Lung (tissue), 12 donors: ENCODE measurements around the gene PLPP3. TPM values are rescaled to one million over a fixed set of nuclear protein-coding genes. Genes with fewer than 3 reads are reported as not detected.
A peak's percentile ranks its signal among the peaks of the same experiment; 100 is the strongest.

Source experiments
- ATAC-seq: fragments of 200-7000 bp; cut with Tn5 transposase; one replicate; pipeline ENCODE4 v1.9.1; 2020; ENCODE audit warnings: moderate number of reproducible peaks; ENCODE audit not compliant: insufficient read depth, low FRiP score
- DNase-seq, 3 donors: peaks; one replicate each; pipeline ENCODE4 v3.0.0-alpha.2; 2013 to 2017
- H3K27ac ChIP-seq, 2 donors: one replicate each; pipeline ENCODE4 v1.5.1; 2013; ENCODE audit warnings: mild to moderate bottlenecking in 2 of 2, moderate library complexity in 2 of 2, control low read depth in 1 of 2, inconsistent platforms in 1 of 2, low read depth in 1 of 2, low read length in 1 of 2
- H3K27me3 ChIP-seq, 3 donors: one replicate each; pipeline ENCODE4 v1.5.1; 2013; ENCODE audit warnings: low read length in 2 of 3; ENCODE audit not compliant: control insufficient read depth in 3 of 3, insufficient read depth in 3 of 3
- H3K36me3 ChIP-seq, 4 donors: one replicate each; pipeline ENCODE4 v1.5.1; 2013; ENCODE audit warnings: low read length in 4 of 4, mild to moderate bottlenecking in 1 of 4, moderate library complexity in 1 of 4; ENCODE audit not compliant: control insufficient read depth in 4 of 4, insufficient read depth in 4 of 4
- H3K4me1 ChIP-seq, 5 donors: one replicate each; pipeline ENCODE4 v1.5.1; 2013; ENCODE audit warnings: low read length in 5 of 5, mild to moderate bottlenecking in 2 of 5, moderate library complexity in 1 of 5; ENCODE audit not compliant: control insufficient read depth in 5 of 5, insufficient read depth in 5 of 5
- H3K4me3 ChIP-seq: one replicate; pipeline ENCODE4 v1.5.1; 2013; ENCODE audit warnings: mild to moderate bottlenecking, control low read depth, moderate library complexity
- H3K9ac ChIP-seq, 2 donors: one replicate each; pipeline ENCODE4 v1.5.1; 2013; ENCODE audit warnings: low read length in 2 of 2, control low read depth in 1 of 2; ENCODE audit not compliant: insufficient read depth in 1 of 2
- H3K9me3 ChIP-seq, 4 donors: one replicate each; pipeline ENCODE4 v1.5.1; 2013; ENCODE audit warnings: low read length in 3 of 4, mild to moderate bottlenecking in 1 of 4, moderate library complexity in 1 of 4; ENCODE audit not compliant: control insufficient read depth in 4 of 4, insufficient read depth in 3 of 4
- WGBS, 2 donors: extraction: QIAGEN DNeasy Blood & Tissue Kit; methylation state at CpG; one replicate each; pipeline ENCODE4 v1.1.7; 2013; 5-methylcytosine and 5-hydroxymethylcytosine counted together
- polyA plus RNA-seq, 2 donors: library from polyadenylated mRNA; stranded (reverse); fragments of 200-250 nt; gene quantifications; one replicate each; pipeline ENCODE4 v1.2.1, GENCODE V29; 2013
- total RNA-seq, 2 donors: library from RNA; depleted of rRNA in 1 of 2; stranded (reverse); fragments of >200 nt in 1 of 2; gene quantifications; one replicate each; pipeline ENCODE4 v1.2.1, GENCODE V29; 2014 to 2021
- TF ChIP-seq, protein P1 (sequence below): IDR thresholded peaks from 2 replicates; pipeline ENCODE4 v1.5.1; 2012; ENCODE audit warnings: mild to moderate bottlenecking; ENCODE audit errors: control extremely low read depth, extremely low read depth
- donor health status: control.
- donor health status: control.
- donor health status: Bipolar disorder and iron deficiency.
- donor health status: healthy.
- donor health status: DM: yes; HTN: yes; CAD: no.

The PLPP3 gene
- total and polyA plus RNA-seq, 4 donors = 8.6 to 121 (median 112) TPM

DNA sequence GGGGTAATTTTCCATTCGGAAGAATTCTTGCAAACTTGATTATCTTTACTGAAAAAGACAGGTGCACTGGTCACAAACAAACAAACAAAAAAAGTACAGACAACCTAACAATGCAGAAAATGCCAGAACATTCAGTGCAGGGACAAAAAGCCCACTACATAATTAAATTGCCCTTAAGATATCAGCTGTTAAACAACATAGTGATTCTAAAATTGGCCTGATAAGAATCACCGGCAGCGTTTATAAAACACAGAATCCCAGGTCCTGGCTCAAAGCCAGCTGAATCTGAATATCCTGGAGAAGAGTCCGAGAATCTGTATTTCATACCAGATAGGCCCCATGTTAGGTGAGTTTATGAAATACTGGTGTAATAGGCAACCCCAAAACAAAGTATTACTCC, 6.1 kb downstream of the PLPP3 start:
- no peaks in the 10 kb centered on the region for H3K9me3 ChIP-seq
- 55 to 69% methylated on average over 4 of the region's 4 CpGs for WGBS, 2 donors
- TF ChIP-seq, protein P1, sequence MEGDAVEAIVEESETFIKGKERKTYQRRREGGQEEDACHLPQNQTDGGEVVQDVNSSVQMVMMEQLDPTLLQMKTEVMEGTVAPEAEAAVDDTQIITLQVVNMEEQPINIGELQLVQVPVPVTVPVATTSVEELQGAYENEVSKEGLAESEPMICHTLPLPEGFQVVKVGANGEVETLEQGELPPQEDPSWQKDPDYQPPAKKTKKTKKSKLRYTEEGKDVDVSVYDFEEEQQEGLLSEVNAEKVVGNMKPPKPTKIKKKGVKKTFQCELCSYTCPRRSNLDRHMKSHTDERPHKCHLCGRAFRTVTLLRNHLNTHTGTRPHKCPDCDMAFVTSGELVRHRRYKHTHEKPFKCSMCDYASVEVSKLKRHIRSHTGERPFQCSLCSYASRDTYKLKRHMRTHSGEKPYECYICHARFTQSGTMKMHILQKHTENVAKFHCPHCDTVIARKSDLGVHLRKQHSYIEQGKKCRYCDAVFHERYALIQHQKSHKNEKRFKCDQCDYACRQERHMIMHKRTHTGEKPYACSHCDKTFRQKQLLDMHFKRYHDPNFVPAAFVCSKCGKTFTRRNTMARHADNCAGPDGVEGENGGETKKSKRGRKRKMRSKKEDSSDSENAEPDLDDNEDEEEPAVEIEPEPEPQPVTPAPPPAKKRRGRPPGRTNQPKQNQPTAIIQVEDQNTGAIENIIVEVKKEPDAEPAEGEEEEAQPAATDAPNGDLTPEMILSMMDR = no peak
- H3K4me1 ChIP-seq = peaks cover 9 to 59% (median 15%) of the 10 kb centered on the region in 5 donors
- H3K4me3 ChIP-seq = no peak overlapping the region
- peak overlapping the region in 1 of 2 donors; percentile 71 for H3K27ac ChIP-seq
- no peak overlapping the region for H3K9ac ChIP-seq
- H3K36me3 ChIP-seq = peaks cover 0 to 13% (median 0%) of the 10 kb centered on the region in 4 donors
- DNase-seq = peak in 1 of 3 donors; percentile 48
- H3K27me3 ChIP-seq = no peaks in the 10 kb centered on the region
- no peak for ATAC-seq

DNA sequence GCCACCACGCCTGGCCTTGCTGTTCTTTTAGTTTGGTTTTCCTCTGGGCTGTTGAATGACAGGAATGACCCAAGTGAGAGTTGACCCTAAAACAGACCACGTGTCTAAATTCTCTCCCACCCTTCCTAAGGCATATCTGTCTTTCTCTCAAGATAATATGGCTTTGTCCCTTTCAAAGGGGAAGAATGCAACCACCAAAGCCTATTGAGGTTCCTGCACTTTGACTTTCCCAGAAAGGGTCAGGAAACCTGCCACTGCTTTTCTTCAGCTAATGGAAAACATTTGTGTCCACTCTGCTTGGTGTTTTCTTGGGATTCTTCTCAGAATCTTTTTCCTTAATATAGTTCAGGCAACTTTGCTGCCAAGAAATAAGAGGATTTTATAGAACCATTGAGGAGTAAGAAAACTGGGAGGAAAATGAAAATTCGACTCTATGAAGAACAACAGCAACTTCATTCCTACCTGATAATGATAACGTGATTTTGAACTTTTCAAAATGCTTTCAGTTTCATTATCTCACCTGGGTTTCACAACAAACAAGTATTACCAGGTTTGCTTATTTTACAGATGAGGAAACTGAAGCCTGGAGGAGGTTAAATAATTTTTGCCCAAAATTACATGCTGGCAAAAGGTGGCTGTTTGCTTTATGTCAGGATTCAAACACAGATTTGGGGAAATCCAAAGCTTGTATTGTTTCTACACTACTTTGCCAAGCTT, 6.9 kb downstream of the PLPP3 start:
- Histone ChIP-seq H3K27ac (peak overlapping the region in 1 of 2 donors; percentile 71), H3K9me3 (no peaks in the 10 kb centered on the region), H3K4me1 (peaks cover 7 to 59% (median 15%) of the 10 kb centered on the region in 5 donors), H3K9ac (no peak overlapping the region), H3K4me3 (no peak overlapping the region), H3K27me3 (no peaks in the 10 kb centered on the region), H3K36me3 (peaks cover 0 to 4% (median 0%) of the 10 kb centered on the region in 4 donors)
- TF ChIP-seq, protein P1 = no peak
- DNase-seq (no peak), ATAC-seq (no peak)
- 58 to 72% methylated on average over 4 of the region's 4 CpGs for WGBS, 2 donors

DNA sequence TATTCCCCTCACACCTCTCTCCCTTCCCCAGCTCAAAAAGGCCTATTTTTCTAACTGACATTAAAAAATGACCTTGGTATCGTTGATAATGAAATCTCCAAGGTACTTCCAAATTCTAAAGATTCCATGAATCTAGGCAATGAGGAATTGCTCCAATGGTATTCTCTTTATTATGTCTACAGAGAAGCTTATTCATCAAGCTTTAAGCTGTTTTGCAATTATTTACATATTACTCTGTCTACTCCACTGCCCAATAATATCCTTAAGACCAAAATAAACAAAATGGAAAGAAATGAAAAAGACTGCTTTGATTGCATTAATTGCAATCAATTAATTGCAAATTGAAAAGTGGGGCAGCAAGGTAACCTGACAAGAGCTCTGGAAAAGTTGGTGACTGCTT, 7.9 kb downstream of the PLPP3 start:
- WGBS, 2 donors = 83 to 95% methylated on average over 1 of the region's 1 CpG
- Histone ChIP-seq H3K27ac (no peak overlapping the region), H3K36me3 (peaks cover 0 to 4% (median 0%) of the 10 kb centered on the region in 4 donors), H3K9ac (no peak overlapping the region), H3K9me3 (no peaks in the 10 kb centered on the region), H3K27me3 (no peaks in the 10 kb centered on the region), H3K4me3 (no peak overlapping the region), H3K4me1 (peaks cover 7 to 59% (median 16%) of the 10 kb centered on the region in 5 donors)
- DNase-seq (no peak), ATAC-seq (no peak)
- TF ChIP-seq, protein P1 = no peak
